Activated CD4-positive, alpha-beta T cell treated with anti-CD3 and anti-CD28 coated beads, Interleukin-2, amount 50 U/mL, for 16 hours (primary cell): Measurements from ENCODE around the gene FHOD3.
"Not testable (repeated sequence)": the region's sequence is repeated elsewhere in the genome, so short reads cannot be mapped to it uniquely, and the experiment has no call there.

Experiments used
- DNase-seq: peaks from one replicate; pipeline ENCODE4 v3.0.0-alpha.2; 2020

The FHOD3 gene

GRCh38 chr18:36688020-36688965 is 390.8 kb downstream of the FHOD3 start:
- DNase-seq, result peak; percentile 58

DNA sequence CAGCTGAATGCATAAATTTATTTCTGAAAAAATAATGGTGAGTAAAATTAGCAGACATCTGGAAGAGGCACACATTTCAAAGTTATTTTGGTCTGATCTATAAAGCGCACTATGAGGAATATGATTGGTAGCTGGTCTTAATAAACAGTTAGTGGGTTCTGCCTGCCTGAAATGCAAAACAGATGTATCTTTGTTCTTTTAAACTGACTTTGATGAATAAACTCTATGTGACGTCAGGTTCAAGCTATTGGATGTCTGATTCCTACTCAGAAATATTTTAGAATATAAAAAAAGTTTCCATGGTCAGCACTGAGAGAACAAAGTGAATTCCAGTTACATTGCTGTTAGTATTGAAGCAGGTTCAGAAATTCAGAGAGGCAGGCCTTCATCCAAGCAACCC is 394.9 kb downstream of the FHOD3 start:
- DNase-seq, result no peak

DNA sequence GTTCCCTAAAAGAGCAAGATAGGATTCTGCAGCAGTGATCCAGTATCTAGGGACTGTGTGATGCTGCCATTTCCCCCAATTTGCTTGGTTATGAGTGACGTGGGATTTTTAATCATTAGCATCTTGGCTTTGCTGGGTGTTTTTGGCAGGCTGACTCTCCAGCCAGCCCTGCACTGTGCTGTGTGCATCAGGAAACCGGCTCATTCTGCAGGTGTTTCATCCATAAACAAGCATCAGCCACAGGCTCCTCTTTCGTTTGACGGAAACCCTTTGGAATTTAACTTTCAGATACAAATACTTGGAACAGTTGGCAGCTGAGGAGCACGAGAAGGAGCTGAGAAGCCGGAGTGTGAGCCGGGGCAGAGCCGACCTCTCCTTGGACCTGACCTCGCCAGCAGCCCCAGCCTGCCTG is 395.4 kb downstream of the FHOD3 start:
- DNase-seq, result no peak

- DNase-seq, result no peak
Measured at GRCh38 chr18:36693931-36694620, 396.6 kb downstream of the FHOD3 start.

DNA sequence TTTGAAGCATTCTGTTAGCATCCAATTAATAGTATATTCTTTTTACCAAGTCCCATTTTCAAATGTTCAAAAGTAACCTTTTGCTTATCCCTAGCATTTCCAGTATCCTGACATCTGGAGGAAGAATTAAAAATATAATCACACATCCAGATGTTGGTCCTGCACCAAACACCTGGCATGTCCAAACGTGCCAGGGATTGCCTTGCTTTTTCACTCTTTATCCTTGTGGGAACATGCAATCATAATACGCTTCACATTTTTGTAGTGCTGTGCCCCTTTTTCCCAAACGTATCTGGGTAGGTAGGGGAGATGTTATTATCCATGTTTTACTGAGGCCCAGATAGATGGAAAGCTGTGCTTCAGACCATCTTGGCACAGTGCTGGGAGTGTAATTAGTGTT is 398.3 kb downstream of the FHOD3 start:
- no peak for DNase-seq

GRCh38 chr18:36697905-36698304 is 400.4 kb downstream of the FHOD3 start:
- DNase-seq, result no peak

GRCh38 chr18:36700955-36701354 is 403.4 kb downstream of the FHOD3 start:
- no peak for DNase-seq

DNA sequence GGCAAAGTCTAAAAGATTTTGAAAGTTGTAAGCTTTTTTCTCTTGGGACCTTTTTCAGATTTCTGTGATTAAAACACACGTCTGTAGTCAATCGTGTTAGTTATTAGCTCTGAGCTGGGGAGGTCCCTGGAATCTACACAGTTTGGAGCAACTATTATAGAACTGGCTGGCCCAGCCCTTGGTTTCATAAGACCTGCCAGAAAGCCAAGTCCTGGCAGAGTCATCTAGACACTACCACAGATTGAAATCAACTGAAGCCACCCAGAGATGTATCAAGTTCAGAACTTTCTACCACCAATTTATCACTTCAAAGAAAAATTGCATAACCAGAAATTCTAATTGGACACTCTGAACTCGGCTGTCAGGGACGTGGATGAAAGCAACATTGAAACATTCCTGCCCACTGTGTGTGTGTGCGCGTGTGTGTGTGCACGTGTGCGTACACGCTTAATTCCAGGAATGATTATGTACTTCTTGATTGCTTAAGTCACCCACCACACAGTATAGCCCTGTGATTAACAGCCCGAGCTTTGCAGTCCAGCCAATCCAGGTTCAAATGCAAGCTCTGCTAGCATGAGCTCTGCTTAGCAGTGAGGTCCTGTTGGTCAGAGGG is 405.0 kb downstream of the FHOD3 start:
- no peak for DNase-seq

DNA sequence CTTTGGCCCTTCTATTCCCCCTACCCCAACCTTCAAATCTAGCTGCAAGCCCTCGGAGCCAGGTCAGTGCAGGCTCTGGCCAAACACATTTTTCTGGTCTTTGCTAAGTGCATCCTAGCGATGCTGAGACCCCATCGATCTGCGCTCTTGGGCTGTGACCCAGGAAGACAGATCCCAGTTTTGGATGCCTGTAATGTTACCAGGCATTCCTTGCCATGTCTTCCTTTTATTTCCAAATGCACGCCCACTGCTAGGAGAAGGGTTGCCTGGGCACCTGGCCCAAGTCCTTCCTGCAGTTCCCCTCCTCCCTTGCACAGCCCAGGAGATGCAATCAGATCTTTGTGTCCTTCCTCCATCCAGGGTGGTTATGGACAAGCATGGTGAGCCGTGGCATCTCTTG is 406.6 kb downstream of the FHOD3 start:
- DNase-seq, result no peak

DNA sequence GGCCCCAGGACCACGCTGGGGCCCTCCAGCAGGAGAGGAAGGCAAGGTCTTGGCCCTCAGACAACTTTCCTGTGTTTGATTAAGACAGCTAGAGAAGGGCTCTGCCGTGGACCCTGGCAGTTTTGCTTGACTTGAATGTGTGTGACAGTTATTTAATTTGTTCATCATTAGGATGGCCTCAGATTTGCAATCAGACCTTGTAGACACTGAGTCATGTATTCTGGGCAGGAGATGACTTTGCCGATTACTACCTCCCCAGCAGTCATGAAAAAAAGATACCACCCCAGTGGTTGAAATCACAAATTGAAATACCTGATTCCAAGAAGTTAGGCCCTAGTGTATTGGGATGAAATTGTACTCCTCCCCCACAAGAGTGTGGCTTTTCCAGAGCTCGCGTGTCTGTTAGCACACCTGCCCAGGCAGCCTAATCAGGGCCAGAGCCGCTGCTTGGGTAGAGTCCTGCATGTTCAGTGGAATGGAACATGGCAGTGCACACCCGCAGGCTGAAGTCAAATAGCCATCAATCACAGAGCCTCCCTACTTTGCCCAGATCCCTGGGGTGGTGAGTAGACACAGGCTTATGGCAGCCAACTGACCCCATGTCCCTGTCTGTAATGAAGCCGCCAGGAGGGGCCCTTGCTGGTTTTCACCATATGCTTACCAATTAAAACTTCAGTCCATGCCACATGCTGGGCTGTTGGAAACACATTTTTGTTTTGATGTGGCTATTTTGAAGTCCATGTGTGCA is 408.8 kb downstream of the FHOD3 start:
- DNase-seq, result no peak

DNA sequence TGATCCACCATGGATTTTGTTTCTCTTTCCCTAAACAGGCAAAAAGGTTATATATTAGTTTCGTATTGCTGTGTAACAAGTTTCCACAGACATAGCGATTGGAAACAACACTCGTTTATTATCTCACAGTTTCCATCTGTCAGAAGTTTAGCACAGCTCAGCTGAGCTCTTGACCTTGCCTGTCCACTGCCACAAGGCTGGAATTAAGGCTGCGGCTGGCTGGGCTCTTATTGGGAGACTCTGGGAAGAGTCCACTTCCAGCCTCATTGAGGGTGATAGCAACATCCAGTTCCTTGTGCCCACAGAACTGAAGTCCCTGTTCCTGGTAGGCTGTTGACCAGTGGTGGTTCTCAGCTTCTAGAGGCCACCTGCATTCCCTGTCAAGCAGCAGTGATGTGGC is 410.9 kb downstream of the FHOD3 start:
- no peak for DNase-seq

- DNase-seq, result no peak
Measured at GRCh38 chr18:36709315-36709714, 411.8 kb downstream of the FHOD3 start.

DNA sequence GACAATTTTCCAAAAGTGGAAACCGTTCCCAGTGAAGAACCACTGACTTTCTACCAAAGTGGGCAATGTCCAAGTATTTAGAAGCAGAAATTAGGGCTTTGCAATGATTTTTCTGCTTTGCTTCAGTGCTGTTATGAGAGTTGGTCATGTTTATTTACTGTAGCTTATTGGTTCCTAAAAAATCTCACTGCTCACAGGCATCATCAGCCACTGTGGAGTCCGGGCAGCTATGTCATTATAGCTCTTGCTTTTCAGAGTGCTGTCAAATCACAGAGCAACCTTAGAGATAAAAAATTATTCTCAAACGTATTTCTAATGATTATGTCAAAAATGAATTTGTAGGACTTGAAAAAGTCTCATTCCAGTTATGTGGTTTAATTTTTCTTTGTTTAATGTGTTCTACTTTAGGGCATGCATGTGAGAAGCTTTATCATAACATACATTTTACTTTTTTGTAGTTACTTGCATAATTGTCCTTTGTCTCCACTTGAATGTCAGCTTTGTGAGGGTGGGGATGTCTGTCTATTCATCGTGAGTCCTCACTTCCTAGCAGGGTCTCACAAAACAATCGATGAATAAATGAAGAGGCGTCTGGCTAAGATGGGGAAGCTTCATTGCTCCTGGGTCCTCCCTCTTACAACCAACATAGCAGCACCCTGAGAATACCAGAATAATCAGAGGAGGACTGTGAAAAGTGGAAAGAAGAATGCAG is 413.7 kb downstream of the FHOD3 start:
- DNase-seq, result no peak

DNA sequence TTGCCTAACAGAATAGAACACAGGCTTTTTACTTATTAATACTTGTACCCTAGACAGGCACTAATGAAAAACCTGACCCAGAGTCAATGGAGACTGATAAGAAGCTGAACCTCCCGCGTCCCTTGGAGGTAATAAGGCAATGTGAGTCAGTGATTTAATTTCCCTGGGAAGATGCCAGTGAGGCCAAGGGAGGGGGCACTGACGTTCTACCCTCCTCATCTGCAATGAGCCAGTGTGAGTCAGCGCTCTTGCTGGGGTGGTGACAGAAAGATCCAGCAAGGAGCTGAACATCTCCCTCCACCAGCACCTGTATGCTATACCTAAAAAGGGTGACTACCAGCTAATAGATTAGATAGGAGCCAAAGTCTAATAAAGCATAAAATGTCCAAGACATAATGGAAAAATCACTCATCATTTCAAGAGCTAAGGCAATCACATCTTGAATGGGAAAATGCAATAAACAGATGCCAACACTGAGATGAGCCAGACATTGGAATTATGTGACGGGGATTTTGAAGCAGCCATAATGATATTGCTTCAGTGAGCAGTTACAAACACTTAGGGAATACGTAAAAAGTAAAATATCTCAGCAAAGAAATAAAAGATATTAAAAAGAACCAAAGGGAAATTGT is 414.4 kb downstream of the FHOD3 start:
- no peak for DNase-seq

- DNase-seq, result no peak
Measured at GRCh38 chr18:36714476-36714875, 417.0 kb downstream of the FHOD3 start.

DNA sequence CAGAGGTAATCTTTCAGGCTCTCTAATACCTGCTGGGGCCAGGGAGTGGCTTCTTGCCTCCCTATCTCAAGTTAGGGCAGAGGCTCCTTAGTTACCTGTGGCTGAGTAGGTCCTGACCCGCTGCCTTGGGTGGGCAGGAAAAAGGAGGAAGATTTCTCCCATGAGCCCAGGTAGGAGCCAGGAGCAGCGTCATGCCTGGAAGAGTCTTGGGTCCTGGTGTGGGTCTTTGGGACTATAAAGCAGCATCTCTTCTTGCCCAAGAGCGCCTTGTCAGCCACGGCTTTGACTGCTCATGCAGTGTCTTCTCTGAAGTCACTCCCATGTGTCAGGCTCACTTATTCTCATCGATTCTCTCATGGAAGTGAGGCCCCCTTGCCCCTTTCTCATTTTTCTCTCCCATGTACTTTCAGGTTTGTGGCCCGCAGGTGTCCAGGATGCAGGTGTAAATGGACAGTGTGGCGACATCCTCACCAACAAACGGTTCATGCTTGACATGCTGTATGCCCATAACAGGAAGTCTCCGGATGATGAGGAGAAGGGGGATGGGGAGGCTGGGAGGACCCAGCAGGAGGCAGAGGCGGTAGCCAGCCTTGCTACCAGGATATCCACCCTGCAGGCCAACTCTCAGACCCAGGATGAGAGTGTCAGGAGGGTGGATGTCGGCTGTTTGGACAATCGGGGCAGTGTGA is 420.1 kb downstream of the FHOD3 start:
- DNase-seq, result no peak

DNA sequence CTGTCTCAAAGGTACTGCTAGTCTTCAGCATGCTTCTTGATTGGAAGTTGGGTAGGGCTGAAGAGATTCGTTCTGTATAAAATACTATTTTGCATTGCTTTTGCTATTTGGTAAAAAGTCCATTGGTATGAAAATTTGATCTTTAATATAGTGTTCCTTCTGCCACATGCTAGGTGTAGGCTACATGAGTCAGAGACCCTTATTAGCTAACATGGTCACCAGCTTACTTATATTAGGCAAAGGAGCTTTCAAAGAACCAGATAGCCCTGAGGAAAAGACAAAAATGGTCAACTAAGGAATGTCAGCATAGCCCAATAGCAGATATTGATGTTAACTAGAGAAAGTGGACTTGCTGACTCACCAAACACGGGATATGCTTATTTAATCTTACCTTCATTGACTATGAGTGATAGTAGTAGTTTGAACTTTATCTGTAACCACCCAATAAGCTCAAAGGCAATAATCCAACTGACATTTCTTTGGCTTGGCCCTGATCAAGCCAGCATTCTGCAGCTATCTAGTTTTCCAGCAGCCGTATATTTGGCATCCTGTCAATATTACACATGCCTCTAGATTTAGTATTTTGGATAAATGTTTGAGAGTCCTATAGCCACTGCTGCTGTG is 421.3 kb downstream of the FHOD3 start:
- no peak for DNase-seq

DNA sequence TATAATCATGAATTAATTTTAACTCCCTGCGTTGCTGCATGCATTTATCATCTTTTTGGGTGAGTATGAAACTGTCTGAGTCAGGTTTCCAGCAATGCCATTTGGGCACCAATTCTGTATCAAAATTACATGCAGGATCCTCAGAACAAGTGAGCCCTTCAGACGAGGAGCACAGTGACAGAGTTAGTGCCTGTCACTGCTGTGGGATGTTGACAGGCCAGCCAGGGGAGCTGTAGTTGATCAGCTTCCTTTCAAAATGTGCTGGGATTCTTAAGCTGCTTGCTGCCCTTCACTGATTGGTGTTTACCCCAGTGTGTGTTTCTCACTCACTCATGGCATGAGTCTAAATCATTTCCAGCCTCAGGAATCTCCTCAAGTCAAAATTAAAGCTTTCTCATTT is 422.1 kb downstream of the FHOD3 start:
- DNase-seq, result no peak

DNA sequence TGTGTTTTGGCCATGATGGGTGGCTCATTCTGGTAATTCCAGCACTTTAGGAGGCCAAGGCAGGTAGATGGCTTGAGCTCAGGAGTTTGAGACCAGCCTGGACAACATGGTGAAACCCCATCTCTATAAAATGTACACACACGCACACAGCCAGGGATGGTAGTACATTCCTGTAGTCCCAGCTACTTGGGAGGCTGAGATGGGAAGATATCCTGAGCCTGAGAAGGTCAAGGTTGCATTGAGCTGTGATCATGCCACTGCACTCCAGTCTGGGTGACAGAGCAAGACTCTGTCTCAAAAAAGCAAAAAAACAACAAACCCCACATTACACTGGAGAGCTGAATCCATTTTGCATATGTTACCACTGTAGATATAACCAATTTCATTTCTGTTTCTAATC is 423.8 kb downstream of the FHOD3 start:
- not testable (repeated sequence) for DNase-seq

- no peak for DNase-seq
Measured at GRCh38 chr18:36724169-36724568, 426.7 kb downstream of the FHOD3 start.

DNA sequence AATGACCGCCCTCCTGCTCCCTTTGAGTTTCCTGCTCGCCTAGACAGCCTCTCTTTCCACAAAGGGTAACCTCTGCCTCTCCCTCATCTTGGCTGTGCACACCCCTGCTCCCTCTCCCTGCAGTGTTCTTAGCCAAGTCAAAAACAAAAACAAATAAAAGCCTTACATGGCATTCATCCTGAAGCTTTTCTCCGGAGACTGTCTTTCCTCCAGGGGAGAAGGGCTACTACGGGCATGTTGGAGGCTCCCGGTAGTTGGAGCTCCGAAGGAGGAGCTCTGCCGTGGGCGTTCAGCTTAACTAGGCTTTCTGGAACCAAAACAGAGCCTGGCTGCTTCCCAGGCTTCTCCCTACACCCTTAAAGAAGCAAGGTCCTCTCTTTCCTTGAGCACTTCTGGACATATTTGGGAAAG is 427.1 kb downstream of the FHOD3 start:
- no peak for DNase-seq
